ENCODE data around the gene ZC3H4.
"Not testable (repeated sequence)": the region's sequence is repeated elsewhere in the genome, so short reads cannot be mapped to it uniquely, and the experiment has no call there.

The ZC3H4 gene

GRCh38 chr19:47066376-47067214 is 47.0 kb downstream of the ZC3H4 start:
- TF ChIP-seq CTCF (IDR thresholded peaks at IDR 0.05; ENCODE audit: borderline replicate concordance, insufficient read depth, low read depth, low read length) = no peak
- no peak overlapping the region for H3K4me3 ChIP-seq (ENCODE audit: low read depth, low read length)

GRCh38 chr19:47065242-47065641 is 48.3 kb downstream of the ZC3H4 start:
- H3K4me3 ChIP-seq (ENCODE audit: low read depth, low read length) = no peak overlapping the region
- no peak for TF ChIP-seq CTCF (IDR thresholded peaks at IDR 0.05; ENCODE audit: borderline replicate concordance, insufficient read depth, low read depth, low read length)

GRCh38 chr19:47063874-47064273 is 49.7 kb downstream of the ZC3H4 start:
- TF ChIP-seq CTCF (IDR thresholded peaks at IDR 0.05; ENCODE audit: borderline replicate concordance, insufficient read depth, low read depth, low read length) = no peak
- no peak overlapping the region for H3K4me3 ChIP-seq (ENCODE audit: low read depth, low read length)

GRCh38 chr19:47058621-47059022 is 55.0 kb downstream of the ZC3H4 start:
- TF ChIP-seq CTCF (IDR thresholded peaks at IDR 0.05; ENCODE audit: borderline replicate concordance, insufficient read depth, low read depth, low read length) = no peak

GRCh38 chr19:47057328-47057727 is 56.2 kb downstream of the ZC3H4 start:
- no peak for TF ChIP-seq CTCF (IDR thresholded peaks at IDR 0.05; ENCODE audit: borderline replicate concordance, insufficient read depth, low read depth, low read length)
- no peak overlapping the region for H3K4me3 ChIP-seq (ENCODE audit: low read depth, low read length)

More at GRCh38 chr19:47058621-47059022, 55.0 kb downstream of the ZC3H4 start:
- H3K4me3 ChIP-seq (ENCODE audit: low read depth, low read length) = no peak overlapping the region

GRCh38 chr19:47056411-47056810 is 57.2 kb downstream of the ZC3H4 start:
- no peak overlapping the region for H3K4me3 ChIP-seq (ENCODE audit: low read depth, low read length)
- TF ChIP-seq CTCF (IDR thresholded peaks at IDR 0.05; ENCODE audit: borderline replicate concordance, insufficient read depth, low read depth, low read length) = no peak

GRCh38 chr19:47050562-47050961 is 63.0 kb downstream of the ZC3H4 start:
- not testable (repeated sequence) for H3K4me3 ChIP-seq (ENCODE audit: low read depth, low read length)

All from GM12875 (cell line).